Measurements from ENCODE around the gene DENND2D.

DENND2D gene, protein sequence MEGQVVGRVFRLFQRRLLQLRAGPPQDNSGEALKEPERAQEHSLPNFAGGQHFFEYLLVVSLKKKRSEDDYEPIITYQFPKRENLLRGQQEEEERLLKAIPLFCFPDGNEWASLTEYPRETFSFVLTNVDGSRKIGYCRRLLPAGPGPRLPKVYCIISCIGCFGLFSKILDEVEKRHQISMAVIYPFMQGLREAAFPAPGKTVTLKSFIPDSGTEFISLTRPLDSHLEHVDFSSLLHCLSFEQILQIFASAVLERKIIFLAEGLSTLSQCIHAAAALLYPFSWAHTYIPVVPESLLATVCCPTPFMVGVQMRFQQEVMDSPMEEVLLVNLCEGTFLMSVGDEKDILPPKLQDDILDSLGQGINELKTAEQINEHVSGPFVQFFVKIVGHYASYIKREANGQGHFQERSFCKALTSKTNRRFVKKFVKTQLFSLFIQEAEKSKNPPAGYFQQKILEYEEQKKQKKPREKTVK

DNA sequence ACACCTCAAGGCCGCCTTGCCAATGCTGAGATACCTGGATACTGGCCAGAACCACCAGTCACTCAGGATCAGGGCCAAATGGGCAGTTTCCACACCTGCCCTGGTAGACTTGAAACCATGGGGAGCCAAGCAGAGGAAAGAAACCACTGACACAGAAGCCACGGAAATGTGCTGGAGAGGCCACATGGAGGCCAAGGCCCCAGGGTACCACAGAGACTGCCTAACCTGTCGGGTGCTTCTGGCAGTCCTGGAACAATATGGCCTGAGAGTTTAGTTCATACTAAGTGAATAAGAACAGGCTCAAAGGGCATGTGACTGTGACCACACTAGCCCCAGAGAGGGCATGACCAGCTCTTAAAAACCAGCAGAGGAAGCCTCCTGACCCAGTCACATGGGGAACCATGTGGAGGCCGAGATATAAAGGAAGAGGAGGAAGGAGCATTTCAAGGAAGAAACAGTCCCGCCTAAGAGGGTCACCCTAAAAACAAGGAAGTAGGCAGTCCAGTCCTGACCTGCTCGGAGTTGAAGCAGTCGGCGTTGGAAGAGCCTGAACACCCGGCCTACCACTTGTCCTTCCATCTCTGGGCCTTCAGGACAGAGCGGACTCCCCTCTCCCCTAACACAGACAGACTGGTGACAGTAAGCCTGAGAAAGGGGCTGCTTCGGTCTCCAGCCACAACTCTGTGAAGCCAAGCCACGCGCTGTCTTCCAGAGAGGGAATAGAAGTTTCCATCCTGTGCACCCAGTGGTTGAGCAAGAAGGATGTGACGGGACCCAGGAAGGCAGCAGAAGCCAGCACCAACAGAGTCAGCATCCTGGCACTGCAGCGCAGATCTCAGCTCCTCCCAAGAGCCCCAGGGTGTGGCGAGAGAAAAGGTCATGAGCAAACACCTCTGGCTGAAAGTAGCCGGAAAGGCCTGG, at the start of gene DENND2D:
Gene DENND2D, minus strand, starts transcription at position 766 of the 921 bp plus-strand sequence. Its CDS starts 187 bp downstream, at position 579.
- peak; percentile 39 for DNase-seq (ENCODE audit: low read depth in 2 of 2)

DNA sequence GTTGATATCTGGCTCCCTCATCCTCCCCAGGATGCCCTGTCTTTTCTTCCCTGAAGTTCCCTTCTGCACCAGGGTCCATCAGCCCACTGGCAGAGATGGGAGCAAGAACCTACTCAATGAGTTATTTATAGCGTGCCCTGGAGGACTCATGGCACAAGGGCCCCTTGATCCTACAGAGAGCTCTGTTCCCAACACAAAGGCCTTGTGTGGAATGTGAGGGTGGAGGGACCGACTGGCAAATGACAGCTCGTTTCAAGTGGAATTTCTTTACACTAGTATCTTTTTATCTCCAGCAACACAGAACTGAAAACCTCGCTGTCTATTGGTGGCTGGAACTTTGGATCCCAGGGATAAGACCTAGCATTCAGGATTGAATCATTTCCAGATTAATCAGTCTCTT, 49.5 kb upstream of the DENND2D start:
- no peak for DNase-seq (ENCODE audit: low read depth in 2 of 2)

DNA sequence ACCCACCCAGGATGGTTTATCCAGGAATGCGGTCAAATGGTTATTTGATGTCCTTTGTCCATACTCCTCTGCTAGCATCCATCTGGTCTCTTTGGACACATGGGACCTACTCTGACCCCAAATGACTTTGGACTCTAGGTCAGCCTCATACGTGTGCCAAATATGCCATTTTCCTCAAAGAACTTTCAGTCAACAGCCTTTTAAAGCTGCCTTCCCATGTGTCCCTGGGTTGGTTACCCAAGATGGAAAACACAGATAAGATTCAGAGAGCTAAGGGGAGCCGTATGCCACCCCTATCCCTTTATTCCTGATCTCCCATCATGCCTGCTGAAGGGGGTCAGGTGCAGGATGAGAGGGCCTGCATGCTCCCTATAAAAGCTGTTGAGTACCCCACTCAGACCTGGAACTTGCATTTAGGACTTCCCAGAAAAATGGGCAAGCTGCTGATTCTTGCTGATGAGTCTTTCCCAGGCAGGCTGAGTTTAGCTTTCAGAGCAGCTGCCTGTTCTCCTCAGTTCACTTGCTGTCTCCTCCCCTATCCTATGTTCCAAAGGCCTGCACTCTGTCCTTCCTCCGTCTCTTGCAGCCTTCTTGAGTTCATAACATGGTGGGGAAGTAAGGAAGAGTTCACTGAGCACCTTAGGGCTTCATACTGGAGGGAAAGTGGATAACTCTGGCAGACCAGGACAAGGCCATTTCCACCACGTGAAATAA, 46.8 kb upstream of the DENND2D start:
- no peak for DNase-seq (ENCODE audit: low read depth in 2 of 2)

DNA sequence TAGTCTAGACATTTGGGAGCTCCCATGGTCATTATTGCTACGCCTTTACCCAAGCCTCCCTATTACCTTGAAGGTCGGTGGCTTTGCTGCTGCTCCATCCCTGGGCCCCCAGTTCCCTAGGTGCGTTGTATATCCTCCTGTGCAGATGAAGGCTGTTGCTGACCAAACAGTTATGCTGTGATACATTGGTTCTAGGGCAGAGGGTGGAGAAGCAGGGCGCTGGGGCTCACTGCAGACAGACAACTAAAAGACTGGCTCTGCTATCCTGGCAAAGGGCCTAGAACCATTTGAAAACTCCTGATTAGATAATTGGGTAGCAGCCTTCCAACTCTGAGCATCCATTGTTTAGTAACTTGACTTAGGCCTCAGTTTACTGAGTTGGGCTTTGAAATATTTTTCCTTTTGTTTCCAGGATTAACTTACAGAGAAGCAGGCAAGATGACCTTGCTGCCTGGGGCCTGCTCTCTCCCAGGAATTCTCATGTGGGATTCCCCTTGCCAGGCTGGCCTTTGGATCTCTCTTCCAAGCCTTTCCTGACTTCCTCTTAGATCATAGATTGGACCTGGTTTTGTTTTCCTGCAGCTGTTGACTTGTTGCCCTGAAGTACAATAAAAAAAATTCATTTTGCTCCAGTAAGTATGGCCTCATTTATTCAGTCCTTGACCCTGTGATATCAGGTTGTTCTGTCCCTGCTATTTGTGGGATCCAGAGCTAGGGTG, 42.5 kb upstream of the DENND2D start:
- no peak for DNase-seq (ENCODE audit: low read depth in 2 of 2)

DNA sequence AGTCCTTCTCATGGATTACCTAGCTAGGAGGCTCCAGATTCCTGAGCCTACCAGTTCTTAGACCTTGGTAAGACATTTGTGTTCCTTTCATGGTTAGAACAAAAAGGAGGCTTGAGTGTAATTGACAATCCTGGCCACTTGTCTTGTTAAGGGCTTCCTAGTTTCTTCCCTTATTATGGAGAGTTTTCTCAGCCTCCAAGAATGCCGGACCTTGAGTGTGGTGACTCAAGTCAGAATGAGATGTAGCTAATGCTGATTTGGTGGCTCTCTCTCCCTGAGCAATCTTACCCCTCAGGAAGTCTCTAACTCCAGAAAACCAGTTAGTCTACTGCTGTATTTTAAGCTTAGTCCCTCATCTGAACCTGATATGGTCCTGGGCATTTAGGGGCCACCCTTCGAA, 41.4 kb upstream of the DENND2D start:
- DNase-seq (ENCODE audit: low read depth in 2 of 2): no peak

DNA sequence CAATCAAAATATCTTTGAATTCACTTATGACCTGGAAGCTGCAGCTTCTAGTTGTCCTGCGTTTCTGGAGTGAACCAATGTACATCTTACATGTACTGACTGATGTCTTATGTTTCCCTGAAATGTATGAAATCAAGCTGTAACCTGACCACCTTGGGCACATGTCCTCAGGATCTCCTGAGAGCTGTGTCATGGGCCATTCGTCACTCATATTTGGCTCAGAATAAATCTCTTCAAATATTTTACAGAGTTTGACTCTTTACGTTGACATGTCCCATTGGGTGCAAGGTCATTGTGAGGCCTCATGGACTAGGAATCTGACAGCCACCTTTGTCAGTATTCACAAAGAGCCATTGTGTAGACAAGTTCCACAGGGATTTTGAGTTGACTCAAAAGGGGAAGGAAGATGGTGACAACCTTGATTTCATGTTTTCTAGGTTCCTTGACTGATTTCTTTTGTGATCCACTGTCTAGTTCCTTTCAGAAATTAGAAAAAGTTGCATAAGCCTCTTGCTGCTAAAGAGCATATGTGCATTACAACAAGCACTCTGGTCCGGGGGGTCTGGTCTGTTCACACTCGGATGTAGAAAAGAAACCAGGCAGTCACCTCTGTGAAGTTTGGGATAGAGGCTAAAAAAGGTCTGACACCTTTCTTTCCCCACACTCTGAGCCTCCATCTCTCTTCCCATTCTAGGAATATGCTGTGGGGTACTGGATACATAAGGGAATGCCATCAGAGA, 37.8 kb upstream of the DENND2D start:
- no peak for DNase-seq (ENCODE audit: low read depth in 2 of 2)

DNA sequence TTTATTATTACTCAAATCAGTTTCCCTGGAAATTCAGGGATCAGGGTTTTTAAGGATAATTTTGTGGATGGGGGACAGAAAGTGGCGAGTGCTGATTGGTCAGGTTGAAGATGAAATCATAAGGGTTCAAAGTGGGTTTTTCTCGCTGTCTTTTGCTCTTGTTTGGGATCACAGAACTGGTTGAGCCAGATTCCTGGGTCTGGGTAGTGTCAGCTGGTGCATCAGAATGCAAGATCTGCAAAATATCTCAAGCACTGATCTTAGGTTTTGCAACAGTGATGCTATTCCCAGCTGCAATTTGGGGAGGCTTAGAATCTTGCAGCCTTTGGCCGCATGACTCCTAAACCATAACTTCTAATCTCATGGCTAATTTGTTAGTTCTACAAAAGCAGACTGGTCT, 36.4 kb upstream of the DENND2D start:
- no peak for DNase-seq (ENCODE audit: low read depth in 2 of 2)

DNA sequence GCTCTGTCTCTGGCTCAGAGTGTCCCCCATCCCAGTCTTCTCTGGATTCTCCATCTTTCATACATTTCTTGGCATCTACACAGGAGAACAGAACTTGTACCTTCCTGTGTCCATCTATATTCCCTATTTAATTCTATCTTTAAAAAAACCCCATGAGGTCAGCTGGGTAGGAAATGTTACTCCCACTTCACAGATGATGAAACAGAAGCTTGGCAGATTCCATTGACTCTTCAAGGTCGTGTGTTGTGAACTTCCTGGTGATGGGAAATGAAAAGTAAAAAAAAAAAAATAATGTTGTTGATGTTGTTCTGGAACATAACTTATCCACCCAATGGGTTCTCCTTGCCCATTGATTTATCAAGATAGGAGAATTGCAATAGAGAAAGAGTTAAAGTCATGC, 35.9 kb upstream of the DENND2D start:
- no peak for DNase-seq (ENCODE audit: low read depth in 2 of 2)

DNA sequence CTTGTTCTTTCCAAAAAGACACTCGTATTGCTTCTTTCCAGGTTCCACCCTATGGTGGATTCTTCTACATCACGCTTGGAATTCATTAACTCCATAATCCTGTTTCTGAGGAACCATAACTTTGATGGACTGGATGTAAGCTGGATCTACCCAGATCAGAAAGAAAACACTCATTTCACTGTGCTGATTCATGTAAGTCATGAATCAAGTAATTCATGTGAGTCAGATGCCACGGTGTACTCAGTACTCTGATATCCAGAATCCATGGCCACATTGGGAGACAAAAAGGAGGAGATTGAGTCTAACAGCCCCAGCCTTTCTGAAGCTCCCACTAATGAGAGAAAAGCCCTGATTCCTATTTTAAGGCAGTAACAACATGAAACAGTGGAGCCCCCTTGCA, 34.4 kb upstream of the DENND2D start:
- DNase-seq (ENCODE audit: low read depth in 2 of 2): no peak

DNA sequence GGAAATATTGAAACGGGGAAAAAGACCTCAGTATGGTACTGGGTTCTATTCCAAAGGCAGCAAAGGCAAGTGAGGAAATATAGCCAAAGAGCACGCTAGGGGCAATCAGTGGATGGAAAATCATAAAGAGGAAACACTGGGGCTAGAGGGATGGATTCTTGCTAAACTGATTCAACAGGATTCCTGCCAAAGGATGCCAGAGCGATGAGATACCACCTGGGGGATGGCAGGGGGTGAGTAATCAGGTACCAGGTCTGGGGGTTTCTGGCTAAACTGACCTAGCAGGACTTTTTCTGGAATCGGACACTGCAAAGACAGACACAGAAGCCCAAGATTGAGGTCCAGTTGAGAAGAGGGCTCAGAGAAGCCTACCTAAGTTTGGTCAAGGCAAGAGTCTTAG, 33.8 kb upstream of the DENND2D start:
- DNase-seq (ENCODE audit: low read depth in 2 of 2): no peak

DNA sequence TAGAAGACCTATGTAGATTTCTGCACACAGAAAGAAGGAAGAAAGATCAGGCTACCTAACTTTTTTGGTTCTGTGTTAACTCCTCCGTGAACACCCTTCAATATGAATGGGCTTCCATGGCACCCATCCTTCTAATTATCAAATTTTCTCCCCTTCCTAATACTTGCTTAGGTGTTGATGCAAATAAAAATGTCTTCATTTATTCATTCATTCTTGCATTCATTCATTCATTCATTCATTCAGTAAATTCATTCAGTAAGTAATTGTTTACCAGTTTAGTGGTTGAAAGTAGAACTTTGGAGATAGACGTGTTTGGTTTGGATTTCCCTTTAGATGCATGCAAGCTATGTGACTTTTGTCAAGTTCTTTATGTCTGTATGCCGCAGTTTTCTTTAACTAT, 31.7 kb upstream of the DENND2D start:
- no peak for DNase-seq (ENCODE audit: low read depth in 2 of 2)

DNA sequence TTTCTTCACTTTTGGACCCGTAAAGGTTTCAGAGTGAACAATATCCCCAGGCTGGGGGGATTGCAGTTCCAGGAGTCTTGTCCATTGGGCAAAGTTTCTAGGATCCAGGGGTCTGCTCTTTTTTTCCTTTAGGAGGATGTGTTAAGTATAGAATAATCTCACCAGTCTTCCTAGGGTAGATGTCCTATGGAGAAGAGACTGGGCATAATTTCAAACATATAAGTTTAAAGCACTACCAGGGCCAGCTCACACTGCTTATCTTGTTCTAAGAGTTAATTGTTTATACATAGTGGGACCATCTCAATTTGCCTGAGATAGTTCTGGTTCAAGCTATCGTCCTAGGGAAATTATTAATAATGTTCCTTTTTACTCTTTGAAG, 28.3 kb upstream of the DENND2D start:
- DNase-seq (ENCODE audit: low read depth in 2 of 2): no peak

DNA sequence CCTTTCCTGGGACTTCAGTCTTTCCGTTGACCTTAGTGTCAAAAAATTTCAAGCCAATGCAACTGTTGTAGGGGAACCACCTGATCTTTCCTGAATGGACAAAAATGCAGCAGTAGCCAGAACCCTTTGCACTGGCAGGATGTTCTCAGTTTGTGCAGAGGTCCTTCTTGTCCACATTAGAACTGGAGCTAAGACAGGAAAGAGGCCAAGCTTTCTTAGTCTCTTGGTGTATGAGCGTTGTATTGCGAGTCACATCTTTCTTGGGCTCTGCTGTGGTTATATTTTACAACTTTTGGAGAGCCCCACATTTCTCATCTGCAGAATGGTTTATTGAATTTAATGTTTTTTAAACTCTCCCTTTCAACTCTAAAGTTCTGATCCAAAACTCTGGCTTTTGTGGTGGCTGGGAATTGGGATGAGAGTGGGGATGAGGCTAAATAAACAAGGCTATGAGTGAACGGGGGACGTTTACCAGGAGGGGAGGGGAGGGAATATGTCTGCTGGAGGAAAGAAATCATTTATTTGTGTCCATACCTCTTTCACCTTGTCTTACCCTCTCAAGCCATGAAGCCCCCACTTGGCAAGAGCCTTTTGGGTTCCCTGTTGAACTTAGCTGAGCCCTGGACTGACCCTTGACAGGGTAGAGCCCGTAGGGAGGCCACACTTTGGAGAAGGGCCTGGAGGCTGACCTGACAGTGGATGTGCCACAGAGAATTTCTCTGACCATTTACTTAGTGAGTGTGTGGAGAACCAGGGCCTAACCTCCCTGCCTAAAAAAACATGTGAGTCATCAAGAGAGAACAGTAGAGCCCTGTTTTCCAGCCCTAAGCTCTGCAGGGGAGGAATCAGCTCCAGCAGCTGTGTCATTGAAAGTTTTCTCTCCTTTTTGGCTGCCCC, 27.7 kb upstream of the DENND2D start:
- no peak for DNase-seq (ENCODE audit: low read depth in 2 of 2)

DNA sequence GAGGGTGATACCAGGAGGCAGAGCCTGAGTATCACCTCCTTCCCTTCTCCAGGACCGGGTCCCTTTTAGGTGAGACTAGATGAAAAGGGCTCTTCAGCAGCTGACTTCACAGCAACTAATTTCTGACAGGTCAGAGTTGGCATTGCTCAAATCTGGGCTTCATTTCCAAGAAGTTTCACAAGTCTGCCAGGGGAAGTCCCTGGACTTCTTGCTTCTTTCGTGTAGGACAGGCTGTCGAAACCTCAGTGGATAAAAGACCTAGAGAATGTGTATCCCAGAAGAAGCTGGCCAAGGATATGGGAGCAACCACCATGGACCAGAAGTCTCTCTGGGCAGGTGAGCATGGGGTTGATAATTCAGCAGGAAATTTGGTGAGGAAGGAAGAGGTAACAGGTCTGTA, 27.0 kb upstream of the DENND2D start, which contains the start of gene CHI3L2:
Gene CHI3L2, plus strand, starts transcription at position 280 of the 400 bp plus-strand sequence. Its CDS starts 17 bp downstream, at position 297.
- DNase-seq (ENCODE audit: low read depth in 2 of 2): no peak

DNA sequence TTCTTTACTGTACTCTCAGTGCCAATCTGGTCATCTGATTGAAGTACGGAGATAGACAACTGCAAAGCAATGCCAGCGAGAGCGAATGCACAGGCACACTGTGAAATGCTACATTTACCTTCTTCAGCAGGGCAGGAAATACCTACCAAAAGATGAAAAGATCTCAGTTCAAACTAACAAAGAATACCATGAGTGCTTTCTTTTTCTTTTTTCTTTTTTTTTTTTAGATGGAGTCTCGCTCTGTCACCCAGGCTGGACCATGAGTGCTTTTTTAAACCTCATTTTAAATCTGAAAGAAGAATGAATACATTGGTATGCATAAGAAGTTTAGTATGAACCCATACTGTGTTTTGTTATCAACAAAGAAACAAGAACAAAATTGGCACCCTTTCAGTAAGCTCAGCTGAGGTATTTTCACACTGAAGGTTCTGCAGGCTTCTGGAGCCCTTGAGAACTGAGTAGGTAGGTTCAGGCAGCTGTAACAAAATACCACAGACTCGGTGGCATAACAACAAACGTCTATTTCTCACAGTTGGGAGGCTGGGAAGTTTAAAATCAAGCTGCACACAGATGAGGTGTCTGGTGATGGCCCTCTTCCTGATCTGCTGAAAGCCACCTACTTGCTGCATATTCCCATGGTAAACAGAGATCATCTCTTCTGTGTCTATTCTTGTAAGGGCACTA, 25.4 kb upstream of the DENND2D start:
- DNase-seq (ENCODE audit: low read depth in 2 of 2): no peak

DNA sequence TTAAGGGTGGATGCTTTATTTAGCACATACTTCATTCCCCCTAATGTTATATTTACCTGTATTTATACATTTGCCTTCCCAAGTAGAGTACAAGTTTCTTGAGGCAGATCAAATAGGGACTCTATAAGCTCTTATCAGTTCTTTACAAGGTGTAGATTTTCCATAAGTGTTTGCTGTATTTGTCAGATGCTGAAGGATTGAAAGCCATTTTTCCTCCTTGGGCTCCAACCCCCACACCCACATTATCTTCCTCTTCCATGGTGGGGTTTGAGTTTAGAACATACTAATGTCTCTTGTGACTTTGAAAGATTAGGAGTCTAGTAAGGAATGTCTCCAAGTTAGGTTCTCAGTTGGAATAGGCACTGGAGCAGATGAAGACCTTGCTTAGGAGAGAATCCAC, 24.6 kb upstream of the DENND2D start:
- DNase-seq (ENCODE audit: low read depth in 2 of 2): no peak

DNA sequence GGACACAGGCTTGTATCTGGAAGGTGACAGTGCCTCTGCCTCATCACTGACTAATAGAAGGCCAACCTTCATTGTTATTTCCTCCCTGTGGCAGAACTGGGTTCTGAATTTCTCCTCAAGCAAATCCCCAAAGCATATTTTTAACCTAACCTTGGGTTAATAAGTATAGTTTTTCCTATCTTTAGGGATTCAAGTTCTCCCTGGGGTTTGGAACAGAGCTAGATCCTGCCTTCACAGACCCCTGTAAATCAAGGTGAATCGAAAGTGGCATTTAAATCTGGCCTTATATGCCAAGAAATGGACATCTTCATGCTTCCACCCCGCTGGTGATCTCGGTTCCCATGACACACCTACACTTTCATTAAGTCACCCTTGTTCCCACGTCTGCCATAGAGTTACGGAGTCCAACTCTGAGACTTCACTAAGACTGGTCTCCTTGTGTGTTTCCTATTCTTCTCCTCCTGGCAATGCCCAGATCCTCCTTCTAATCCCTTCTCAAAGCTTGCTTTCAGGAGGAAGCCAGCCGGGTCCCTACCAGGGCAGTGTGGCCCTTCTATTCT, 22.8 kb upstream of the DENND2D start:
- DNase-seq (ENCODE audit: low read depth in 2 of 2): no peak

DNA sequence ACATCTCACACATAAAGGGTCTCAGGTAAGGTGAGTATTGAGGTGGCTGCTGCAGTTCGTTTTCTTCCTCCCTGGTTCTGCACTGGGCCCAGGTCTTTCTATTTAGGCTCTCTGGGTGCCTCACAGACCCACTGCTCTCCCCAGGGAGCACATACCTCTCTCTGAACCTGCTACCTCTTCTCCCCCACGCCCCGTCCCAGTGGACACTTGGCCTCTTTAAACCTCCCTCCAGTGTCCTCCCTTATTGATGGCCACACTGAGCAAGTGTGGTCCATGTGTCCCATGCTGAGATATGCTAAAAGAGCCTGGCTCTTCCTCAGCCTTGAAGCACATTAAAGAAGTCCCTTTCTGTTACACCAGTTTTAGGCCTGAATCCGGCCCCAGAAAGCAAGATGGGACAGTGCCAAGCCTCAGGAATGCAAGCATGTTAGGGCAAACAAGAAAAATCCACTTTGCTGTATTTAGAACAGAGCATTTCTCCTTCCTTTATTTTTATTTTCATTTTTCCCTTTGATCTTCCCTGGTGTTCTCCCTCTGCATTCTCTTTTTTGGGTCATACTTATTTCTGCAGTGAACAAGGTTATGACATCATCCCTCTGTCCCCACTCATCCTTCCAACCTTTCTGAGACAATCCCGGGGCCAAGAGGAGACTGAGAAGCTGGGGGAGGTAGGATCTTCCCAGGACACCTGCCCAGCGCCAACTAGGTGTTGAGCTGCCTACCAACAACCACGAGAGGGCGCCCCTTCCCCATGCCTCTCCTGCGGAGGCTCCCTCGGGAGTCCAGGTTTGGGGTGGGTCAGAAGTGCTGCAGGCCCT, 22.1 kb upstream of the DENND2D start:
- DNase-seq (ENCODE audit: low read depth in 2 of 2): peak; percentile 43 to 48

Data from stimulated activated CD8-positive, alpha-beta memory T cell treated with anti-CD3 and anti-CD28 coated beads, Interleukin-15, amount 100 ng/mL, for 4 hours (primary cell).